Measurements from ENCODE around the gene CAMK1D.
"Not testable (repeated sequence)": the region's sequence is repeated elsewhere in the genome, so short reads cannot be mapped to it uniquely, and the experiment has no call there.

Gene CAMK1D

GRCh38 chr10:12846718-12847117 lies 497.4 kb downstream of the CAMK1D start:
- no peak for DNase-seq (ENCODE audit: low read depth, low spot score)

- DNase-seq (ENCODE audit: low read depth, low spot score): peak; percentile 80
Observed at GRCh38 chr10:12847361-12847975, 498.1 kb downstream of the CAMK1D start.

GRCh38 chr10:12848439-12849173 lies 499.3 kb downstream of the CAMK1D start:
- no peak for DNase-seq (ENCODE audit: low read depth, low spot score)

GRCh38 chr10:12849319-12850181 lies 500.2 kb downstream of the CAMK1D start:
- no peak for DNase-seq (ENCODE audit: low read depth, low spot score)

GRCh38 chr10:12852687-12853086 lies 503.3 kb downstream of the CAMK1D start:
- DNase-seq (ENCODE audit: low read depth, low spot score): no peak

GRCh38 chr10:12854988-12855387 lies 505.6 kb downstream of the CAMK1D start:
- no peak for DNase-seq (ENCODE audit: low read depth, low spot score)

GRCh38 chr10:12862459-12862858 lies 513.1 kb downstream of the CAMK1D start:
- DNase-seq (ENCODE audit: low read depth, low spot score): no peak

GRCh38 chr10:12865515-12865914 lies 516.2 kb downstream of the CAMK1D start:
- DNase-seq (ENCODE audit: low read depth, low spot score): not testable (repeated sequence)

GRCh38 chr10:12868229-12868628 lies 518.9 kb downstream of the CAMK1D start:
- no peak for DNase-seq (ENCODE audit: low read depth, low spot score)

GRCh38 chr10:12869427-12869826 lies 520.1 kb downstream of the CAMK1D start:
- no peak for DNase-seq (ENCODE audit: low read depth, low spot score)

- DNase-seq (ENCODE audit: low read depth, low spot score): no peak
Observed at GRCh38 chr10:12872577-12872976, 523.2 kb downstream of the CAMK1D start.

- DNase-seq (ENCODE audit: low read depth, low spot score): no peak
Observed at GRCh38 chr10:12873172-12873571, 523.8 kb downstream of the CAMK1D start.

- no peak for DNase-seq (ENCODE audit: low read depth, low spot score)
Observed at GRCh38 chr10:12874501-12874900, 525.2 kb downstream of the CAMK1D start.

- no peak for DNase-seq (ENCODE audit: low read depth, low spot score)
Observed at GRCh38 chr10:12875100-12875499, 525.8 kb downstream of the CAMK1D start.

GRCh38 chr10:12876266-12876665 lies 526.9 kb downstream of the CAMK1D start:
- no peak for DNase-seq (ENCODE audit: low read depth, low spot score)

GRCh38 chr10:12877150-12877549 lies 527.8 kb downstream of the CAMK1D start:
- DNase-seq (ENCODE audit: low read depth, low spot score): no peak

GRCh38 chr10:12880423-12880822 lies 531.1 kb downstream of the CAMK1D start:
- no peak for DNase-seq (ENCODE audit: low read depth, low spot score)

- no peak for DNase-seq (ENCODE audit: low read depth, low spot score)
Observed at GRCh38 chr10:12884851-12885250, 535.5 kb downstream of the CAMK1D start.

All from ELF-1 (cell line).